ENCODE results near the gene SPTBN5.

DNA sequence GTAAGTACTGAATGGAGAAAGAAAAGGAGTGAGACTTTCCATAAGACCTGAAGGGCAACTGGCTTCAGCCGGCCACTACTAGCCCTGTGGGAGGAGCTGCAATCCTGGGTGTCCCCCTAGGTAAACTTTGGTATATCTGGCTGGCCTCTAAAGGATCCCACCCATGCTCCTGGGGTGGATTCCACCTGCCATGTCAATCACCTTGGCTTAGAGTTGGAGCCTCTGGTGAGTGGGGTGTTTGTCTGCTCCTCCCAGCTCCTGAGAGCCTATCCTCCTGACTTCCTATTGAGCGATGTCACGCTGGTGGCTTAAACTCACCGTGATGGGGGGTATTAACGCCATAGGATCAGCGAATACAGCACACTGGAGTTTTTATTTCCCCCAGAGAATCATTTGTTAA lies 2.6 kb downstream of the SPTBN5 start:
- no peak for TF ChIP-seq CTCF (IDR thresholded peaks at IDR 0.05)
- TF ChIP-seq POLR2A (IDR thresholded peaks at IDR 0.05): no peak
